Amygdala (tissue), 56 donors: Measurements from ENCODE around the gene MRPL55.
A peak's percentile ranks its signal among the peaks of the same experiment; 100 is the strongest.

ENCODE experiments used
- DNase-seq, 56 donors: peaks; one replicate each; lab custom pipeline; 2025; lab: John Stamatoyannopoulos, UW

The MRPL55 gene

DNA sequence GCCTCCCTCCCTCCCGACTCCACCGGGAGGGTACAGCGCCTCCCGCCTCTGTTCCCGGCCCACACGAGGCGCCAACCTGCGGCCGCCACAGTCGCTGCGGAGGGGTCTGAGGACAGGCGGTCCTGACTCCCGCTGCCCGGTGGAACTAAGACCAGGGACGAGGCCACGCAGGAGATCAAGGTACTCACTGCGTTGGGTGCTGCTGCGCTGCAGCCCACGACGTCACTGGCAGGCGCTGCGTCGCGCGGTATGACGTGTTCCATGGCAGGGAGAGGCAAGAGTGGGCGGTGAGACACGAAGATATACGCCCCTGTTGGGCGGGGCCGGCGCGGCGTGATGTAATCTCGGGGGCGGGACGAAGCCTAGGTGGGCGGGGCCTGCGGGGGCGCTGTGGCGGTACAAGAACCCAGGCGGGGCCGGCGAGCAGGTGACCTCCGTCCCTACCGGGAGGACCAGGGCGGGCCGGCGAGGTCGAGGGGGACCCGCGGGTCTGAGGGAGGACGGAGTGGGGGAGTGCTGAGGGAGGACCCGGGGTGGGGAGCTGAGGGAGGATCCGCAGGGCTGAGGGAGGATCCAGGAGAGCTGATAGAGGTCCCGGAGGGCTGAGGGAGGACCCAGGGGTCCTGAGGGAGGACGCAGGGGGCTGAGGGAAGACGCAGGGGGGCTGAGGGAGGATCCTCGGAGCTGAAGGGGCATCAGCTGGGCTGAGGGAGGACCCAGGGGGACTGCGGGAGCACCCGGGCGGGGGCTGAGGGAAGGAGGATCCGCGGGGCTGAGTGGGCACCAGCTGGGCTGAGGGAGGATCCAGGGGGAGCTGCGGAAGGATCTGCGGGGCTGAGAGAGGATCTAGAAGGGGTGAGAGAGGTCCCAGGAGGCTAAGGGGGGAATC lies at the start of gene MRPL55:
TSS of gene MRPL55 (minus strand) at position 227 of the 889 bp plus-strand sequence. CDS start 1,039 bp downstream, outside the sequence.
- DNase-seq: peak; percentile 77 to 100 (median 98)

DNA sequence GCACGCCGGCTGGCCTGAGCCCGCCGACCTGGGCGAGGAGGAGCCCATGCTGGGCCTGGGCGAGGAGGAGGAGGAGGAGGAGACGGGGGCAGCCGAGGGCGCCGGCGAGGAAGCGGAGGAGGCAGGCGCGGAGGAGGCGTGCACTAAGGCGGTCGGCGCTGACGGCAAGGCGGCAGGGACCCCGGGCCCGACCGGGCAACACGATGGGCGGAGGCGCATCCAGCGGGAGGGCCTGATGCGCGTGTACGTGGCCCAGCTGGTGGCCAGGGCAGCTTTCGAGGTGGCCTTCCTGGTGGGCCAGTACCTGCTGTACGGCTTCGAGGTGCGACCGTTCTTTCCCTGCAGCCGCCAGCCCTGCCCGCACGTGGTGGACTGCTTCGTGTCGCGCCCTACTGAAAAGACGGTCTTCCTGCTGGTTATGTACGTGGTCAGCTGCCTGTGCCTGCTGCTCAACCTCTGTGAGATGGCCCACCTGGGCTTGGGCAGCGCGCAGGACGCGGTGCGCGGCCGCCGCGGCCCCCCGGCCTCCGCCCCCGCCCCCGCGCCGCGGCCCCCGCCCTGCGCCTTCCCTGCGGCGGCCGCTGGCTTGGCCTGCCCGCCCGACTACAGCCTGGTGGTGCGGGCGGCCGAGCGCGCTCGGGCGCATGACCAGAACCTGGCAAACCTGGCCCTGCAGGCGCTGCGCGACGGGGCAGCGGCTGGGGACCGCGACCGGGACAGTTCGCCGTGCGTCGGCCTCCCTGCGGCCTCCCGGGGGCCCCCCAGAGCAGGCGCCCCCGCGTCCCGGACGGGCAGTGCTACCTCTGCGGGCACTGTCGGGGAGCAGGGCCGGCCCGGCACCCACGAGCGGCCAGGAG lies 49.3 kb upstream of the MRPL55 start:
- DNase-seq: no peak

DNA sequence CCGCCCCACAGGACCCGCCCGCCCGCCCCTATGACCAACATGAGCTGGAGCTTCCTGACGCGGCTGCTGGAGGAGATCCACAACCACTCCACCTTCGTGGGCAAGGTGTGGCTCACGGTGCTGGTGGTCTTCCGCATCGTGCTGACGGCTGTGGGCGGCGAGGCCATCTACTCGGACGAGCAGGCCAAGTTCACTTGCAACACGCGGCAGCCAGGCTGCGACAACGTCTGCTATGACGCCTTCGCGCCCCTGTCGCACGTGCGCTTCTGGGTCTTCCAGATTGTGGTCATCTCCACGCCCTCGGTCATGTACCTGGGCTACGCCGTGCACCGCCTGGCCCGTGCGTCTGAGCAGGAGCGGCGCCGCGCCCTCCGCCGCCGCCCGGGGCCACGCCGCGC lies 48.6 kb upstream of the MRPL55 start:
- no peak for DNase-seq

DNA sequence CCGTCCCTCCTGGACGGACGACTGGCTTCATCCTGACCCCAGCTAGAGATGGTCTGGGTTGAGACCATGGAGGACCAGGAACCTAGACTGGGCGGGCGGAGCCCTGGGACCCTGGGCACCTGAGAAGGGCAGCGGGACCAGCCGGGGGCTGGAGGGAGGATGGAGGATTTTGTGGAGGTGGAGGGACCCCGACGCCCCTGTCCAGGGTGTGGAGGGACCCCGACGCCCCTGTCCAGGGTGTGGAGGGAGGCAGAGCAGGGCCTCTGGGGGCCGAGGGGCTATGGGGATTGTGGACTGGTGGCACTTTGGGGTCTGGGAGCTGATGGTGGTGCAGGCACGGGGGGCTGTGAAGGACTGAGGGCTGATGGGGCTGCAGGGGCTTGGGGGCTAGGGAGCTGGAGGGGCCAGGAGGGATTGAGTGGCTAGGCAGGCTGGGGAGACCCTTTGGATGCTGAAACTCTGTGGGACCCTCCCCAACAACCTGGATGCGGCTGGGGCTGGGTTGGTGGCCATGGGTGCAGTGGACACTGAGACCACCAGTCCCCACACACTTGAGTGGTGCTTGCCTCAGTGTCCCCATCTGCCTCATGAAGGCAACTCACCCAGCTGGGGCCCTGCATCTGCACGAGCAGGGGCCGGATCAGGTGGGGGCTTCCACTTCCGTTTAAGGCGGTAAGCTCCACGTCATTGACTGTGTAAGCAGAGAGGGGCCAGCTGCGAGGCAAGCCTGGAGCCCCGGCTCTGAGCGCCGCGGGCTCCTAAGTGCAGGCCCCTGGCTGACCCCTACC lies 48.0 kb upstream of the MRPL55 start:
- DNase-seq: no peak

DNA sequence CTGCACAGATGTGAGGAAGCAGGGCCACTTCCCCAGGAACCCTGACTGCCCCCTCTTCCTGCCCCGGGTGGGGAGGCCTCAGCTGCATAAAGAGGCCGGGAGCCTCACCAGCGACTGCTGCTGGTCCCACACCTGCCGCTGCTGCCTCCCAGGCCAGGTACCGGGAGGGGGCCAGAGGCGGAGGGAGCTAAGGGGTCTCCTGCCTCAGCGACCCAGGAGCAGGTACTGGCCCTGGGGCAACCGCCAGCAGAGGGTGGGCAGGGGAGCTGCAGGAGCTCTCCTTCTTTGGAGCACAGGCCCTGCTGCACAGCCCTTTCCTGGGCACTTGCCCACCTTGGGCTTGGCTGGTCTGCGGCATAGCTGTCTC lies 47.4 kb upstream of the MRPL55 start:
- DNase-seq: no peak

DNA sequence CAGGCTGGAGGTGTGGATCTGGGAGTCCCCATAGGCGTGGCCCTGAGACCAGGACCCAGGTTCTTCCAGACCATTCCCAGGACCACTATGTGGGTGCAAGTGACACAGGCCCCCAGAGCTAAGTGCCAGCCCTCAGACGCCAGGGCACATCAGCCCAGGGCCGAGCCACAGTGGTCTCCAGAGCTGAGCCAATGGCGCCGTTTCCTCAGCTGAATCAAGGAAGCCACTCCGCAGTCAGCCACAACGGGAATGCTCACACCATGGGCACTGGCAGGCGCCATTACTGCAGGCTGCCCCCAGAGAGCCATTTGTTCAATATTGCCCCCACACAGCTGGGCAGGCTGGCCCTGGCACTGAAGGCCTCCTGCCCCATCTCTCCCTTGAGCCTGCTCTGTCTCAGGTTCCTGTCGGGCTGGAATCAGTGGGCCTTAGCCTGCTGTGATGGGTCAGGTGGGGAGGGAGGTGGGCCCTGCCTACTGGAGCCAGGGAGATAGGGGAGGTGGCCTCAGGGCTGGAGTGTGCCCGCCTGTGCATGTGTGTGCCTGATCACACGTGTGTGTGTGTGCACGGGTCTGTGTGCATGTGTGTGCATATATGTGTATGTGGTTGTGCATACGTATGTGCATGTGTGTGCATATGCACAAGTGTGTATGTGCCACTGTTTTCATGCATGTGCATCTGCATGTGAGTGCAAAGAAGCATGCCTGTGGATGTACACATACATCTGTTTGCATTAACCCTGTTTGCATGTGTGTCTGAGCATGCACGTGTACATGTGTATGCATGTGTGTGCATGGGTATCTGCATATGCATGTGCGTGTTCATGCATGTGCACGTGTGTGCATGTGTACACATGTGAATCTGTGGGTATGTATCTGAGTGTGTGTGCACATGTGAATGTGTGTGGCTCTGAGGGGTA lies 46.8 kb upstream of the MRPL55 start:
- DNase-seq: no peak

DNA sequence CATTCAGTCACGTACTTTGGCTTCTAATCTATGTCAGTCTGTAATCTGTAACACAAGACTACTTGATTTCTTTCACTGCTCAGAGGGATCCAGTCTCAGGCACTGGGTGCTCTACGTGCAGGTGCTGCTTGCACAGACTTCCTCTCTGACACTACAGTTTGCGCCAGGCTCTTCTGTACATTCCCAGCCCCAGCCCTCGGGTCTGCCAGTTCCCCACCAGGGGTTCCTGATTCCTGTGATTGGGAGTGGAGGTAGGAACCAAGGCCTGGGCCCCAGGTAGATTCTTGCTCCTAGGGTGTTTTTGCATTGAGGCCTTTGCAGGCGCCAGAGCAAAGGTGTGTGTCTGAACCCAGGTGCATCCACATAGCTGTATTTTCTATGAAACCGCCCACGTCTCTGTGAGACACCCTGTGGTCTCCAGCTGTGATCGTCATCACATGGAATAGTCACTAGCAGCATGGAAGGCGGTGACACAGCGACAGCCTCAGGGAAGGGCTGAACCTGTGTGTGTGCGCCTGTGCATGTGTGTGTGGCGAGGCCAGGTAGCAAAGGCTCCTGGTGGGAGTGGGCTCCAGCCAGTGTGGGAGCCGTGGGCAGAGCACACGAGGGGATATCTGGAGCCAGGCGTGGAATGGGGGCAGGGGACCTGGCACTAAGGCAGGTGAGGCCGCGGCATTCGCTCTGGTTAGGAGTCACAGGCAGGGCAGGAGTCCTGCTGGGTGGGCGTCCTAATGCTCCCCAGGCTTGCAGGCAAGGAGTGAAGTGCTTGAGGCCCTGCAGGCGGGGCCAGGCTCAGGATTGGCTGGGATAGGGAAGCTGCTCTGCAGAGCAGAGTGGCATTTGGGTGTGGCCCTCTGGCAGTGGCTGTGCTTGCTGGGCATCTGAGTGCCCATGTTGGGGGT lies 45.8 kb upstream of the MRPL55 start:
- DNase-seq: no peak

DNA sequence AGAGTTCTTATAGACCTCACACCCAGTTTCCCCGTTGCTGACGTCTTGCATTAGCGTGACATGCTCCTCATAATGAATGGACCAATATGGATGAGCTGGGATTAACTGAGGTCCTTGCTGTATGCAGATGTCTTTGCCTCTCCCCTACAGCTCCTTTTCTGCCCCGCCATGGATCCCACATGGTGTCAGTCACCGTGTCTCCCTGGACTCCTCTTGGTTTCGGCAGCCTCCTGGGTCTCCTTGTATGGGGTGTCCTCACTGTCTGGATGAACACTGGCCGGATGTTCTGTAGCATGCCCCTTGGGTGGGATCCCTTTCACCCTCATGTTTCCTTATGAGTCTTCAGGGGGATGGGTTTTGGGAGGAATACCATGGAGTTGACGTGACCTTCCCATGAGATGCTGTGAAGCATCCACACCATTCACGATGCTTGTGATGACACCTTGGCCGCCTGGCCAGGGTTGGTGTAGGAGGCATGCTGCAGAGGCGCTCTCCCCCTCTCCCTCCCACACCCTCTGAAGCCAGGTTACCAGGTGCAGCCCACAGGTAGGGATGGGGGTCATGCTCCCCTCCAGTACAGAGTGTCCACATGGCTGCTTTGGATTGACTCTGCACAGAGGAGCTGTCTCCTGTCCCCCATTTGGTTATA lies 45.0 kb upstream of the MRPL55 start:
- DNase-seq: no peak

DNA sequence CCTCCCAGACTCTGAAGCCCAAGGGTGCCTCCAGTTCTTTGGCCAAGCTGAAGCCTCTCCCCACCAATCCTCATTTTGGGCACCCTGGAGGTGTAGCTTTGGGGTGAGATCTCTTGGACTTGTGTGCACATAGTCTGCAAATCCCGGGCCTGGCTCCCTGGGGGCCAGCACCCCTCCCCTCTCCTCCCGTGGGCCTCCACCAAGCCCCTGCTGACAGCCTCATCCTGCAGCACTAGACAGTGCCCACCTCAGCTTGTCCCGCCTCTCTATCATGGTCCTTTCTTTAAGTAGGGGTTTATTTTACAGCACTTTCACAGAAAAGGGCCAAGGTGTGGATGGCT lies 43.8 kb upstream of the MRPL55 start:
- no peak for DNase-seq

DNA sequence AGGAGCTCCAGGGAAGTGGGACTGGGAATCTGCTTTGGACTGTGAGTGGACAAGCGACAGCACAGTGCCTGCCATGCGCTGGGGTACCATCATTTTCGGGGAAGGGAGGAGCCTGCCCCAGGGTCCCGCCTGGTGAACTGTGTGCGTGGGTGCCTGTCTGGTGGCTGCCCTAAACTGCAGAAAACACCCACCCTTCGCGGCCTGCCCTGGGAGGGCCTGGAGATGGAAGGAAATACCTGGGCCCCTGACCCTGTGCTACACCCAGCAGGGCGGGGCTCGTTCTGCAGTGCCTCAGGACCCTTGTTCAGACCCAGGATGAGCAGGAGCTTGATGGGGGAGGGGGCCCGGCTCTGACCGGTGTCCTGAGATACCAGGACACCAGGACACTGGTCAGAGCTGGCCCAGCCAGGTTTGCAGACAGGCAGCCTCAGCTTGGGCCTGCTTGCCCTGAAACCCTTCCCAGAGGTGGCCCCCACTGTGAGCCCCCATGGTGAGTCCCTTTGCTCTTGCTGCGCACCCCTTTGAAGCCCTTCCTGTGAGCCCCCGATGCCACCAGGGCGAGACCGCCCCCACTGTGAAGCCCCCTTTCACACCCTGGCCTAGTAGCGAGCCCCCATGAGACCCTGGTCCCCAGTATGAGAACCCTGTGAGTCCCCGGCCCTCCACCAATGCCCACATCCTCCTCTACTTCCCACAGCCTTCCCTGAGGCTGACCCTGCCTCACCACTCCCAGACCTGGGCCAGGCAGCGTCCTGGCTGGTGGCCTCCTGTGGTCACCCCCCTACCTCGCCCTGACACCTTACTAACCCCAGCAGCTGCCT lies 43.2 kb upstream of the MRPL55 start:
- no peak for DNase-seq

DNA sequence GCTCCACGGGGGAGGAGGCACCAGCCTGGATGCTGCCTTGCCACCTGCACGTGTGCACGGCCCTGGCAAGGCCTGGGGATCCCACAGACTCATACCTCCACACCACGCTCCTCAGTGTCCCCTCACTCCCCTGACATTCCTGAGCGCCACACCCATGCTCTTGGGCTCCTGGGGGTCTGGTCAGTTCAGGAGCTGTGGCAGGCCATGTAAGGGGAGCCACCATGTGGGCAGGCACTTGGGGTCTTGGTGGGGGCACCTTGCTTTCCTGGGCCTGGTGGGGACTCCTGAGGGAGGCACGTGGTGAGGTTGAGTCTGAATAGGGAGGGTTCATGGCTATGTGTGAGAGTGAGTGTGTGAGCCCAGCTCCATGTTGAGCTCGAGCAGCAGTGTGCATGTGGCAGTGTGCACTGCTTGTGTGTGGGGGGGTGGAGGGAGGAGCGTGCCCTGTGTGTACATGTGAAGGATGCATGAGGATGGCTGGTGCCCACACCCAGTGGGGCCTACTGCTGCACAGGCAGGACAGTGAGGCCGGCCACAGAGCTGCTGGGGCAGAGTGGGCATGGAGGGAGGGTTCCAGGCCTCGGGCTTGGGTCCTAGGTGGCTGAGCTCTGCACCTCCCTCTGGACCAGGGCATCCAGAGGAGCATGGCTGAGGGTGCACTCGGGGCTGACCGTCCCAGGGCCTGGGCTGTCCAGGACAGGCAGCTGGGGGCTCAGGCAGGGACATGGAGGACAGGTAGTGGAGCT lies 42.3 kb upstream of the MRPL55 start:
- no peak for DNase-seq

DNA sequence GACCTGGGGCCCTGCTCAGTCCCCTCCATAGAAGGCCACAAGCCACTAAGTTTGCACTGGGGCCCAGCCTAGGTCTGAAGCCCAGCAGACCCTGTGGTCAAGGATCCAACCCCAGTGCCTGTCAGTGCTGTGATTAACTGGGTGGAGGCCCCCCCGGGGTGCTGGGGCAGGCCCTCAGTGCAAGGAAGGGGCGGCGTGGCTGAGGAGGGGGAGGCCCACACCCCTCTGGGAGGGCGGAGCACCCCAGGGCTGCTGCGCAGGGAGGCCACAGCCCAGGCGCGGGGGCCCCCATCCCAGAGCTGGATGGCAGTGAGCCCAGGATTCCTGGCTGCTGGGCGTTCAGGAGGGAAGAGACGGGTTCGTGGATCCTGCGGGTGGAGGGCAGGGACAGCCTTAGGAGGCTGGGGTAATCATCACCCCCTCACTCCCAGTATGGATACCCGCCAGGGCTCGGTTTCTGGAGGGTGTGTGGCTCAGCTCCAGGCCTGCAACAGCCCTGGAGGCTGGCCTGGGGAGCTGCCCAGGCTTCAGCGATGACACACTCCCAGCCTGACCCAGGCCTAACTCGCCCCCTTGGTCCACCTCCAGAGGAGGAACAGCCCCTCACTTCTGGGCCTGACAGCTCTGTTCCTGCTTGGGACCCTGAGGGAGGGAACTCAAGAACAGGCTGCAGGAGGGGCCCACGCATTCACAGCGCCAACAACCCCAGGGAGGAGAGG lies 41.5 kb upstream of the MRPL55 start:
- peak in 44 of 56 donors; percentile 22 to 84 (median 56) for DNase-seq

DNA sequence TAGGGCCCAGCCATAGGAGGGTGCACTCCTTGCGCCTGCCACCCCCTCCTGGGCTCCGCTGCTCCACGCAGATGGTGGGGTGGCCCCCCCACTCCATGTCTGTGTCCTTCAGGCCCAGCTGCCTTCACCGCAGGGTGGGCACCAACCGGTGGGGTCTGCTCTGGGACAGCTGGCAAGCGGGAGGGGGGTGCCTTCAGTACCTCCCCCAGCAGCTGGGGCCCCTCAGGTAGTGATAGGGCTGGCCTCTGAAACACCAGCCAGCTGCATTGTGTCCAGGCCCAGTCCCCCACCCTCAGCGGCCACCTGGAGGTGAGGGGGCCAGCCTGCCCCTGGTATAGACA lies 41.0 kb upstream of the MRPL55 start:
- peak in 5 of 56 donors; percentile 21 to 61 (median 44) for DNase-seq

DNA sequence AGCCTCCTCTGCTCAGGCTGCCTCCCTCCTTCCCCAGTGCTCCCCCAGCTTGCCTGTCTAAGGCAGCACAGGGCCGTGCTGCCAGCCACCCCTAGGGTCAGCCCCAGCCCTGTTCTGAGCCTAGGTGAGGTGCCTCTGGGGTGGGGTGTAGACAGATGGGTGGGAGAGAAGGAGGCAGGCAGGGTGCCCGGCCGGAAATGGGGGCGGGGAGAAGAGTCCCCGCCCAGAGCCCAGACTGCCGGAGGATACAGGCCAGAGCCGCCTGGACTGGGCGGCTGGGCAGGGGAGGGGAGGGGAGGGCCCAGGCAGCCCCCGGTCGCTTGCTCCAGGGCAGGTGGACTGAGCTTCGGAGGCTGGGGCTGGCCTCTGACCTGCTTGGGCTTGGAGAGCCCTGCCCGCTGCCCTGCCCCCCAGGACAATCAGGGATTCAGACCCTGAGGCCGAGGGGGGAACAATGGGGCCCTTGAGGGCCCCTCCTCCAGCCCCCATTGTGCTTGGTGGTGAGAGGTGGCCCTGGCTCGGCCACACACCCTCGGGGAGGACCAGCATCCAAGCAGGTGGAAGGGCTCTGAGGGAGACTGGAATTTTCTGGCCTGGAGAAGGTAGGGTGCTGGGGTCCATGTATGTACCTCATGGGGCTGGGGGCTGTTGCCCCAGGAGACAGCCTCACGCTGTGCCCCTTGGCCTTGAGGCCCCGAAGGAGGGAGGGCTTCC lies 40.5 kb upstream of the MRPL55 start, which contains the start of gene GJC2:
TSS of gene GJC2 (plus strand) at position 525 of the 714 bp plus-strand sequence. CDS start 7,829 bp downstream, outside the sequence.
- peak in 38 of 56 donors; percentile 15 to 78 (median 48) for DNase-seq

DNA sequence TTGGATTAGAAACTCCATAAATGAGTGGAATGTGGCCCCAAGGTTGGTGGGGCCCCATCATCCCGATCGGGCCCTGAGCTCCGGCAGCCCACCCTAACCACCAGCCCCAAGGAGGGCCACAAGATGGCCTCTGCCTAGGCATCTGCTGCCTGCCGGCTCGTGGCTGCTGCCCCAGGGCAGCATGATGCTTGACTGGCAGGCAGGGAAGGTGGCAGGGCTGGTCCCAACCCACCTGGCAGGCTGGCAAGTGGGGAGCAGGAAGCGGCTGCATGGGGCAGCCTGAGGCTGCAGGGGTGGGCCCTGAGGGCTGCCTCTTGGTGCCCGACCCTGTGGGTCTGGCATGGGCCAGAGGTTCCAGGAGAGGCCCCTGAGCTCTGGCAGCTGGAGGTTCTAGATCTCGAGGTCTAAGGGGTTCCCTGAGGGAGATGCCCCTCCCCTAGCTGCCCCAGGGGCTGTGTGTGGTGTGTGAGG lies 39.9 kb upstream of the MRPL55 start:
- DNase-seq: no peak
